Measurements from ENCODE around the gene MAST2.

The MAST2 gene

DNA sequence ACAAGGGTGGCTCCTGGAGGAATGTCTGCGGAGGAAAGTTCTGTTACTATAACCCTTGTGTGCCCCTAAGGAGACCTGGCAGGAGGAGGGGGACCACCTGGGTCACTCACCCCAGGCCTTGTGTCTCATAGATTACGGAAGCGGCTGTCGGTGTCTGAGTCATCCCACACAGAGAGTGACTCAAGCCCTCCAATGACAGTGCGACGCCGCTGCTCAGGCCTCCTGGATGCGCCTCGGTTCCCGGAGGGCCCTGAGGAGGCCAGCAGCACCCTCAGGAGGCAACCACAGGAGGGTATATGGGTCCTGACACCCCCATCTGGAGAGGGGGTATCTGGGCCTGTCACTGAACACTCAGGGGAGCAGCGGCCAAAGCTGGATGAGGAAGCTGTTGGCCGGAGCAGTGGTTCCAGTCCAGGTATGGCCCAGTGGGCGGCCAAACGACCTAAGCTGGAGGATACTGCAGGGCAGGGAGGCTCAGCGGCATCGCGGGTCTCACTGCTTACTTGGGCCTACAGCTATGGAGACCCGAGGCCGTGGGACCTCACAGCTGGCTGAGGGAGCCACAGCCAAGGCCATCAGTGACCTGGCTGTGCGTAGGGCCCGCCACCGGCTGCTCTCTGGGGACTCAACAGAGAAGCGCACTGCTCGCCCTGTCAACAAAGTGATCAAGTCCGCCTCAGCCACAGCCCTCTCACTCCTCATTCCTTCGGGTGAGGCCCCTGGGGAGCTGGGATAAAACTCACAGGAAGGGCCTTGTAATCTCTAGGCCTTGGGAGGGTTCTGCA is 227.7 kb downstream of the MAST2 start:
- Histone ChIP-seq H3K9me3 (ENCODE audit: low read length) (no peaks in the 10 kb centered on the region), H3K4me2 (ENCODE audit: low read length) (no peak overlapping the region), H4K20me1 (ENCODE audit: insufficient read depth, low read length) (no peaks in the 10 kb centered on the region), H3K9ac (ENCODE audit: low read length) (no peak overlapping the region), H3K79me2 (ENCODE audit: insufficient read depth, low read length) (no peaks in the 10 kb centered on the region), H3K4me1 (ENCODE audit: insufficient read depth, low read length, severe bottlenecking) (no peaks in the 10 kb centered on the region), H2AFZ (ENCODE audit: low read length) (no peak overlapping the region), H3K4me3 (ENCODE audit: low read depth, low read length, poor library complexity, severe bottlenecking) (no peak overlapping the region), H3F3A (ENCODE audit: insufficient read depth, low read length) (no peaks in the 10 kb centered on the region), H3K27me3 (ENCODE audit: insufficient read depth, low read length) (no peaks in the 10 kb centered on the region), H3K27ac (ENCODE audit: low read depth, low read length, poor library complexity, severe bottlenecking) (no peak overlapping the region), H3K36me3 (ENCODE audit: insufficient read depth, low read length) (peaks cover 51% of the 10 kb centered on the region), H3K9me2 (ENCODE audit: low read depth, low read length) (no peaks in the 10 kb centered on the region)
- TF ChIP-seq EZH2 (IDR thresholded peaks at IDR 0.05; ENCODE audit: borderline replicate concordance, low read length): no peak
- TF ChIP-seq, protein P1, sequence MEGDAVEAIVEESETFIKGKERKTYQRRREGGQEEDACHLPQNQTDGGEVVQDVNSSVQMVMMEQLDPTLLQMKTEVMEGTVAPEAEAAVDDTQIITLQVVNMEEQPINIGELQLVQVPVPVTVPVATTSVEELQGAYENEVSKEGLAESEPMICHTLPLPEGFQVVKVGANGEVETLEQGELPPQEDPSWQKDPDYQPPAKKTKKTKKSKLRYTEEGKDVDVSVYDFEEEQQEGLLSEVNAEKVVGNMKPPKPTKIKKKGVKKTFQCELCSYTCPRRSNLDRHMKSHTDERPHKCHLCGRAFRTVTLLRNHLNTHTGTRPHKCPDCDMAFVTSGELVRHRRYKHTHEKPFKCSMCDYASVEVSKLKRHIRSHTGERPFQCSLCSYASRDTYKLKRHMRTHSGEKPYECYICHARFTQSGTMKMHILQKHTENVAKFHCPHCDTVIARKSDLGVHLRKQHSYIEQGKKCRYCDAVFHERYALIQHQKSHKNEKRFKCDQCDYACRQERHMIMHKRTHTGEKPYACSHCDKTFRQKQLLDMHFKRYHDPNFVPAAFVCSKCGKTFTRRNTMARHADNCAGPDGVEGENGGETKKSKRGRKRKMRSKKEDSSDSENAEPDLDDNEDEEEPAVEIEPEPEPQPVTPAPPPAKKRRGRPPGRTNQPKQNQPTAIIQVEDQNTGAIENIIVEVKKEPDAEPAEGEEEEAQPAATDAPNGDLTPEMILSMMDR (IDR thresholded peaks at IDR 0.05; ENCODE audit: low read length): no peak

DNA sequence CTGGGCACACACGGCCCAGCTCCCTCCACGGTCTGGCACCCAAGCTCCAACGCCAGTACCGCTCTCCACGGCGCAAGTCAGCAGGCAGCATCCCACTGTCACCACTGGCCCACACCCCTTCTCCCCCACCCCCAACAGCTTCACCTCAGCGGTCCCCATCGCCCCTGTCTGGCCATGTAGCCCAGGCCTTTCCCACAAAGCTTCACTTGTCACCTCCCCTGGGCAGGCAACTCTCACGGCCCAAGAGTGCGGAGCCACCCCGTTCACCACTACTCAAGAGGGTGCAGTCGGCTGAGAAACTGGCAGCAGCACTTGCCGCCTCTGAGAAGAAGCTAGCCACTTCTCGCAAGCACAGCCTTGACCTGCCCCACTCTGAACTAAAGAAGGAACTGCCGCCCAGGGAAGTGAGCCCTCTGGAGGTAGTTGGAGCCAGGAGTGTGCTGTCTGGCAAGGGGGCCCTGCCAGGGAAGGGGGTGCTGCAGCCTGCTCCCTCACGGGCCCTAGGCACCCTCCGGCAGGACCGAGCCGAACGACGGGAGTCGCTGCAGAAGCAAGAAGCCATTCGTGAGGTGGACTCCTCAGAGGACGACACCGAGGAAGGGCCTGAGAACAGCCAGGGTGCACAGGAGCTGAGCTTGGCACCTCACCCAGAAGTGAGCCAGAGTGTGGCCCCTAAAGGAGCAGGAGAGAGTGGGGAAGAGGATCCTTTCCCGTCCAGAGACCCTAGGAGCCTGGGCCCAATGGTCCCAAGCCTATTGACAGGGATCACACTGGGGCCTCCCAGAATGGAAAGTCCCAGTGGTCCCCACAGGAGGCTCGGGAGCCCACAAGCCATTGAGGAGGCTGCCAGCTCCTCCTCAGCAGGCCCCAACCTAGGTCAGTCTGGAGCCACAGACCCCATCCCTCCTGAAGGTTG is 231.4 kb downstream of the MAST2 start:
- Histone ChIP-seq H2AFZ (ENCODE audit: low read length) (no peak overlapping the region), H3F3A (ENCODE audit: insufficient read depth, low read length) (no peaks in the 10 kb centered on the region), H3K4me2 (ENCODE audit: low read length) (no peak overlapping the region), H3K9me3 (ENCODE audit: low read length) (no peaks in the 10 kb centered on the region), H3K27me3 (ENCODE audit: insufficient read depth, low read length) (no peaks in the 10 kb centered on the region), H3K4me3 (ENCODE audit: low read depth, low read length, poor library complexity, severe bottlenecking) (no peak overlapping the region), H3K27ac (ENCODE audit: low read depth, low read length, poor library complexity, severe bottlenecking) (no peak overlapping the region), H3K36me3 (ENCODE audit: insufficient read depth, low read length) (peaks cover 29% of the 10 kb centered on the region), H3K79me2 (ENCODE audit: insufficient read depth, low read length) (no peaks in the 10 kb centered on the region), H4K20me1 (ENCODE audit: insufficient read depth, low read length) (no peaks in the 10 kb centered on the region), H3K9me2 (ENCODE audit: low read depth, low read length) (no peaks in the 10 kb centered on the region), H3K4me1 (ENCODE audit: insufficient read depth, low read length, severe bottlenecking) (peaks cover 11% of the 10 kb centered on the region), H3K9ac (ENCODE audit: low read length) (no peak overlapping the region)
- TF ChIP-seq, protein P1 (IDR thresholded peaks at IDR 0.05; ENCODE audit: low read length): no peak
- TF ChIP-seq EZH2 (IDR thresholded peaks at IDR 0.05; ENCODE audit: borderline replicate concordance, low read length): no peak

DNA sequence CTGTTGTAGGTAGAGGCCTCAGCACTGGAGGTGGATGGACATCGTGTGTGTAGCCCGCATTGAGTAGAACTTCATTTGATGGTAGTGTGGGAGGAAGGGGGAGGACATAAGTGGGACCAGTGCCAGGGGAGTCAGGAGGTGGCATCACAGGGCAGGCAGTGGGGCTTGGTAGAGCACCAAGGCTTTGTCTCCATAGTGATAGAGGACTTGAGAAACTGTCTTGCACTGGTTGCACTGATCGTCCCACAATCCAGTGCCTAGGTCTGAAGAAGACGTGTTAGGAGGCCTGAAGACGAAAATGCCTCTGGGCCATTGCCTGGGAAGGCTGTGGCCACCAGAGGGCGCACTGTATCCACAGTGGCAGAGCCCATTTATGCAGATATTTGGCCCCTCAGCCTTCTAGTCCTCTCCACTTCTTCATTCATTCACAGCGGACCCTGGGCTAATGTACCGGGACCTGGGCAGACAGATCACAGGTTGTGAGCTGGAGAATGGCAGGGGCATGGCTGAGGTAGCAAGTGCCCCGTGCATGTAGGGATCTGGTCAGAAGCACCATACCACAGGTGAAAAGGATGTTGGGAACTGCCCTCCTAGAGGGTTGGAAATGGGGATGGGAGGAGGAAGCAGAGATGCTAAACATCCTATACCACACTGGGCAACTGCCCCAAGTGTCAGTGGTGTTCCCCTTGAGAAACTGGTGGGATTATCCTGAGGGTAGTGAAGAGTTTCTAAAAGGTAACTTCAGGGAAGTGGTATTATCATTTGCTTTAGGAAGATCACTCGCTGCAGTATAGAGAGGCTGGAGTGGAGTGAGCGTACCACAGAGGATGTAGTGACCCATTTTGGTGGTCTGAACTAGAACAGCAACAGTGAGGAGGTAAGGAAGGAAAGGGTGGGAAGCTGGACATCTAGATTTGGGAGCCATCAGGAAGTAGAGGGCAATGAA is 233.8 kb downstream of the MAST2 start:
- H3K27ac ChIP-seq (ENCODE audit: low read depth, low read length, poor library complexity, severe bottlenecking): no peak overlapping the region
- no peak overlapping the region for H2AFZ ChIP-seq (ENCODE audit: low read length)
- no peak overlapping the region for H3K9ac ChIP-seq (ENCODE audit: low read length)
- H3K9me3 ChIP-seq (ENCODE audit: low read length): no peaks in the 10 kb centered on the region
- no peak overlapping the region for H3K4me3 ChIP-seq (ENCODE audit: low read depth, low read length, poor library complexity, severe bottlenecking)
- no peaks in the 10 kb centered on the region for H3K9me2 ChIP-seq (ENCODE audit: low read depth, low read length)
- H3F3A ChIP-seq (ENCODE audit: insufficient read depth, low read length): no peaks in the 10 kb centered on the region
- peaks cover 33% of the 10 kb centered on the region for H3K4me1 ChIP-seq (ENCODE audit: insufficient read depth, low read length, severe bottlenecking)
- no peaks in the 10 kb centered on the region for H4K20me1 ChIP-seq (ENCODE audit: insufficient read depth, low read length)
- H3K4me2 ChIP-seq (ENCODE audit: low read length): no peak overlapping the region
- no peaks in the 10 kb centered on the region for H3K27me3 ChIP-seq (ENCODE audit: insufficient read depth, low read length)
- TF ChIP-seq, protein P1 (IDR thresholded peaks at IDR 0.05; ENCODE audit: low read length): peak; percentile 98
- no peak for TF ChIP-seq EZH2 (IDR thresholded peaks at IDR 0.05; ENCODE audit: borderline replicate concordance, low read length)
- no peaks in the 10 kb centered on the region for H3K79me2 ChIP-seq (ENCODE audit: insufficient read depth, low read length)
- peaks cover 7% of the 10 kb centered on the region; the same call in 1 of the 2 replicates for H3K36me3 ChIP-seq (ENCODE audit: insufficient read depth, low read length)

All from OCI-LY1 (cell line).